Measurements from ENCODE around the gene ZMAT1. TPM values are rescaled to one million over a fixed set of nuclear protein-coding genes. Genes with fewer than 3 reads are reported as not detected.
"Not testable (repeated sequence)": the region's sequence is repeated elsewhere in the genome, so short reads cannot be mapped to it uniquely, and the experiment has no call there.

The ZMAT1 gene
- total RNA-seq: 3.4 to 4.7 TPM (median 4.0 TPM) in 3 replicates
- long read RNA-seq: 0 reads

- TF ChIP-seq, protein P1, sequence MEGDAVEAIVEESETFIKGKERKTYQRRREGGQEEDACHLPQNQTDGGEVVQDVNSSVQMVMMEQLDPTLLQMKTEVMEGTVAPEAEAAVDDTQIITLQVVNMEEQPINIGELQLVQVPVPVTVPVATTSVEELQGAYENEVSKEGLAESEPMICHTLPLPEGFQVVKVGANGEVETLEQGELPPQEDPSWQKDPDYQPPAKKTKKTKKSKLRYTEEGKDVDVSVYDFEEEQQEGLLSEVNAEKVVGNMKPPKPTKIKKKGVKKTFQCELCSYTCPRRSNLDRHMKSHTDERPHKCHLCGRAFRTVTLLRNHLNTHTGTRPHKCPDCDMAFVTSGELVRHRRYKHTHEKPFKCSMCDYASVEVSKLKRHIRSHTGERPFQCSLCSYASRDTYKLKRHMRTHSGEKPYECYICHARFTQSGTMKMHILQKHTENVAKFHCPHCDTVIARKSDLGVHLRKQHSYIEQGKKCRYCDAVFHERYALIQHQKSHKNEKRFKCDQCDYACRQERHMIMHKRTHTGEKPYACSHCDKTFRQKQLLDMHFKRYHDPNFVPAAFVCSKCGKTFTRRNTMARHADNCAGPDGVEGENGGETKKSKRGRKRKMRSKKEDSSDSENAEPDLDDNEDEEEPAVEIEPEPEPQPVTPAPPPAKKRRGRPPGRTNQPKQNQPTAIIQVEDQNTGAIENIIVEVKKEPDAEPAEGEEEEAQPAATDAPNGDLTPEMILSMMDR (IDR thresholded peaks at IDR 0.05): peak; percentile 23
- Mint-ChIP-seq H3K36me3 (ENCODE audit: low read depth) (no peaks in the 10 kb centered on the region), H3K9me3 (ENCODE audit: low read depth) (peaks cover 7% of the 10 kb centered on the region), H3K27ac (ENCODE audit: unreplicated experiment) (peak within 1 kb of the TSS; percentile 62), H3K4me3 (ENCODE audit: unreplicated experiment) (peak within 1 kb of the TSS; percentile 73), H3K4me1 (ENCODE audit: low read depth) (peaks cover 8% of the 10 kb centered on the region), H3K27me3 (ENCODE audit: low read depth) (no peaks in the 10 kb centered on the region)
- no peak for DNase-seq (ENCODE audit: low spot score)
Measured at GRCh38 chrX:101931488-101932248, at the start of gene ZMAT1. TSS of gene ZMAT1 (minus strand) at chrX:101932027. CDS start at chrX:101932008, 19 bp downstream.

DNA sequence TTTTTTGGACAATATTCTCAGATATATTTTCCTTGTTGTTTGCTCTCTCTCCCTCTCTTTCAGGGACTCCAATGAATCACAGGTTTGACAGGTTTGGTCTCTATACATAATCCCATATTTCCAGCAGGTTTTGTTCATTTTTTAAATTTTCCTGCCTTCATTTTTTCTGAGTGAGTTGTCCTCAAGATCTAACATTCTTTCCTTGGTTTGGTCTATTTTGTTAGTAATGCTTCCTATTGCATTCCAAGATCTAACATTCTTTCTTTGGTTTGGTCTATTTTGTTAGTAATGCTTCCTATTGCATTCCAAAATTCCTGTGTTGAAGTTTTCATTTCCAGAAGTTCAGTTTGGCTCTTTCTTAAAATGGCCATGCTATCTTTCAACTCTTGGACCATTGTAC is 45.3 kb upstream of the ZMAT1 start:
- H3K4me3 Mint-ChIP-seq (ENCODE audit: unreplicated experiment): no peak overlapping the region
- TF ChIP-seq, protein P1 (IDR thresholded peaks at IDR 0.05): no peak
- H3K27me3 Mint-ChIP-seq (ENCODE audit: low read depth): no peaks in the 10 kb centered on the region
- DNase-seq (ENCODE audit: low spot score): no peak
- peaks cover 32% of the 10 kb centered on the region for H3K9me3 Mint-ChIP-seq (ENCODE audit: low read depth)
- H3K27ac Mint-ChIP-seq (ENCODE audit: unreplicated experiment): no peak overlapping the region
- peaks cover 13% of the 10 kb centered on the region for H3K4me1 Mint-ChIP-seq (ENCODE audit: low read depth)
- peaks cover 2% of the 10 kb centered on the region for H3K36me3 Mint-ChIP-seq (ENCODE audit: low read depth)

- H3K9me3 Mint-ChIP-seq (ENCODE audit: low read depth): peaks cover 32% of the 10 kb centered on the region
- peaks cover 2% of the 10 kb centered on the region for H3K36me3 Mint-ChIP-seq (ENCODE audit: low read depth)
- no peak for DNase-seq (ENCODE audit: low spot score)
- H3K4me1 Mint-ChIP-seq (ENCODE audit: low read depth): peaks cover 13% of the 10 kb centered on the region
- TF ChIP-seq, protein P1 (IDR thresholded peaks at IDR 0.05): no peak
- H3K27me3 Mint-ChIP-seq (ENCODE audit: low read depth): no peaks in the 10 kb centered on the region
- H3K4me3 Mint-ChIP-seq (ENCODE audit: unreplicated experiment): no peak overlapping the region
- H3K27ac Mint-ChIP-seq (ENCODE audit: unreplicated experiment): no peak overlapping the region
Measured at GRCh38 chrX:101973066-101973465, 41.2 kb upstream of the ZMAT1 start.

DNA sequence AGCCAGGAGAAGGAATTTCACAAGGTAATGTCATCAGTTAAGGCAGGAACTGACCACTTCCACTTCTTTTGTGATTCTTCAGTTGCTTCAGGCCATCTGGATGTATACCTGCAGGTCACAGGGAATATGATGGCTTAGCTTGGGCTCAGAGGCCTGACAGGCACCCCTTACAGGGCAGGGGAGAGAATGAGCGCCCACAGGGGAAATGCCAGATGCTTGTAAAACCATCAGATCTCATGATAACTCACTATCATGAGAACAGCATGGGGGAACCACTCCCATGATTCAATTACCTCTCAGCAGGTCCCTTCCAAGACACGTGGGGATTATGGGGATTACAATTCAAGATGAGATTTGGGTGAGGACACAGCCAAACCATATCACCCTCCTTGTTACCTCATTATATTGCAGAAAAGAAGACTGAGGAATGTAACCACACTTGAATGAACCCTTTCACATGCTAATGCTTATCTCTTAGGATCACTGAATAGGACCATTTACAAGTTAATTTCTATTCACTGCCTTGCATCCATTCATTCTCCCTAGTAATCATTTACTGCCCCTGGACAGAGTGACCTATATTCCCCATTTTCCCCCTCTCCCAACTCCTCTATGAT is 33.2 kb upstream of the ZMAT1 start:
- DNase-seq (ENCODE audit: low spot score); H3K4me1 Mint-ChIP-seq (ENCODE audit: low read depth); H3K4me3 Mint-ChIP-seq (ENCODE audit: unreplicated experiment); H3K36me3 Mint-ChIP-seq (ENCODE audit: low read depth); H3K27me3 Mint-ChIP-seq (ENCODE audit: low read depth); H3K27ac Mint-ChIP-seq (ENCODE audit: unreplicated experiment): not testable (repeated sequence)
- H3K9me3 Mint-ChIP-seq (ENCODE audit: low read depth): peaks cover 23% of the 10 kb centered on the region

DNA sequence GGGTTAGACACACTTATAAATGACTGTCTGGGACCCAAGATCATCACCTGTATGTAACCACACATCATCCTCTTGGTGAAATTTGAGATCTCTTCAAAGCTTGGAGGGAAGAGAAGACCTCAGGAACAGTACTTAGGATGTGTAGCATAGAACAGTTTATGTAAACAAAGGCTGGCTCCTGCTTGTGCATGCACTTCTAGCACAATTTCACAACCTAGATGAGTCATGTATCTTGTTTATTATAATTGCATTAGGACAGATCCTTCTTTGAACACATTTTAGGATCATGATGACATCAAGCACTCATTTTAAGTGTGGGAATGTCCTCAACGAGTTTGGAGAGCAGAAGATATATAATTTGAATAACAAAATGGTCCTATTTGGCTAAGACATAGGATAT is 26.3 kb upstream of the ZMAT1 start:
- H3K36me3 Mint-ChIP-seq (ENCODE audit: low read depth): peaks cover 2% of the 10 kb centered on the region
- H3K4me1 Mint-ChIP-seq (ENCODE audit: low read depth): no peaks in the 10 kb centered on the region
- no peak overlapping the region for H3K27ac Mint-ChIP-seq (ENCODE audit: unreplicated experiment)
- no peak overlapping the region for H3K4me3 Mint-ChIP-seq (ENCODE audit: unreplicated experiment)
- peaks cover 4% of the 10 kb centered on the region for H3K27me3 Mint-ChIP-seq (ENCODE audit: low read depth)
- no peak for DNase-seq (ENCODE audit: low spot score)
- H3K9me3 Mint-ChIP-seq (ENCODE audit: low read depth): peaks cover 21% of the 10 kb centered on the region
- TF ChIP-seq, protein P1 (IDR thresholded peaks at IDR 0.05): no peak

Data from chondrocyte (in vitro differentiated cells).